ENCODE measurements around the gene MAPK4.

Gene MAPK4

DNA sequence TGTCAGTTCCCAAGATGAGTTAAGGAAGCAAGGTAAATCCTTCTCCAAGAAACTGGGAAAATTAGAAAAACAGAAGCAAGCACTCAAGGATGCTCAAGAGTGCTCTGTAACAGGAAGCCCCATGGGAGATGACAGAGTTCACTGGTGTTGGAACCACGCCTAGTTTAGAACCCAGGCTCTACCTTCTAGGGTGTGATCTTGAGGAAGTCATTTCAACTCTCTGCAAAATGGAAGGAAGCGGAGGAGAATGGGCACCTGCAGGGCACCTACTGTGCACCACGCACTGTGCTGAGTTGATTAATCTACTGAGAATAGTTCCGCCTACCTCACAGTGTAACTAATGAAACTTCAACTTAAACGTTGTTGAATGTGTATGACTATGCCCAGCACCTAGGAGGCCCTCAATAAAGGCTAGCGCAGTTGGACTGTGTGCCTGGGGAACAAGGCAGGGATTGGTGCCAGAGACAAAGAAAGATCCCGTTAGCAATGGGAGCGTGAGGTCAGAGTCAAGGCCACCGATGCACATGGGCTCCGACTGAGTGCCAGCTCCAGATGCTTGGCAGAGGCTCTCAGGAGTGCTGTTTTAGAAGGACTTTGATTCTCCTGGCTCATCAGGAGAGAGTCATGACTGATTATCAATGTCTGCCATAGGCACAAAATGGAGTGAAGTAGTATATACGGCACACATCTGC is 93.7 kb downstream of the MAPK4 start:
- no peak for DNase-seq (ENCODE audit: low spot score)

- no peak for DNase-seq (ENCODE audit: low spot score)
Observed at GRCh38 chr18:50654211-50654610, 94.3 kb downstream of the MAPK4 start.

- DNase-seq (ENCODE audit: low spot score): no peak
Observed at GRCh38 chr18:50654658-50655550, 95.0 kb downstream of the MAPK4 start.

GRCh38 chr18:50656396-50656795 is 96.5 kb downstream of the MAPK4 start:
- DNase-seq (ENCODE audit: low spot score): no peak

- DNase-seq (ENCODE audit: low spot score): no peak
Observed at GRCh38 chr18:50656841-50657470, 97.1 kb downstream of the MAPK4 start.

- no peak for DNase-seq (ENCODE audit: low spot score)
Observed at GRCh38 chr18:50658601-50659000, 98.7 kb downstream of the MAPK4 start.

DNA sequence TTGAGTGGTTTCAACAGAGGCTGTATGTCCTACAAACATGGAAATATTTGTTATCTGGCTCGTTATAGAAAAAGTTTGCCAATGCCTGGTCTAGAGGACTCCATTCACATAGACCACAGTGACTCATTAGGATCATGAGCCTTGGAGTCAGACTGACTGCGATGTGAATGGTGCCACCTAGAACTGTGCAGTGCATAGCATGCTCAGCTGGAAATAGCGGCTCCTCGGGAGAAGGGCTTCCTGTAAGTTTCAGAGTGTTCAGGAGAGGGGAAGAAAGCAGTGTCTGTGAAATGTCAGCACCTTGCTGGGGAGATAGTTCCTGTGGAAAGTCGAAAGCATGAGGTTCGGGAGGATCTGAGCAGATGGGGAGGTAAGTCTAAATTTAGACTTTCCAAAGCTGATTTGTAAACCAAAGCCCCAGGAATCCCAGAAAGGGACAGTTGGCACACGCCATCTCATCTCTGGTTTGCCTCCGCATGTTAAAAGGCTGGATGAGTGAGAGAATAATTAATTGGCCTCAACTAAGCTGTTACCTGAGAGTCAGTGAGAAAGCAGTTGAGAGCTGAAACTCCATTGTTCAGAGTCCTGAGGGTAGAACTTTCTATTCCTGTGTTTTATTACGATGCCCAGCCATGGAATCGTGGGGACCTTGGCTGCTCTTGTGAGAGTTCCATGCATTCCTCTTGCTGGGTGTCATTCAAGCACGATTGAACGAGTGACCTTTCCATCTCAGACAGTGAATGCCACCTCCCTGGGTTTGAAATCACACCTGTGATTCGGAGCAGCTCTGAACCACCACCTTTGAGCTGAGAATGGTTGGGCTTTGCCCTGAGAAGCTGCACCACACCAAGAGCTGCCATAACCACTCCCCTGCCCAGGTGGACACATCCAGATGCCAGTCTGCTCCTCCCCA is 99.5 kb downstream of the MAPK4 start:
- DNase-seq (ENCODE audit: low spot score): no peak

GRCh38 chr18:50661013-50661412 is 101.1 kb downstream of the MAPK4 start:
- no peak for DNase-seq (ENCODE audit: low spot score)

DNA sequence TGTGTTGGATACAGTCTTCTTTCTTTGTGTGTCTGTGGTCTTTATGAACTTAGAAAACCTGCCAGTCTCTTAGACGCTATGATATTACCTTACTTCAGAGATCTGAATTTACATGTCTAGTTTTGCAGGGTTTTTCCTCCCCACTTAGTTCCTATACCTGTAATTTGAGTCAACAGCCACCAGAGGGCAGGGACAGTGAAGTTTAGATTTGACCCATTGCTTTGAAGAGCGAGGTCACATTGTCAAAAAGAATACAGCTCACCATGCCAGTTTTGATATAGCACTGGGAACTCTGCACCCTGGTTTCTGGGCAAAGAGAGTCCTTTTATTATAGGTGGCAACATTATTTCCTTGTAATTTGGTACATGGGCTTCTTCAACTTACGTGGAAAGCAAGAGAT is 102.3 kb downstream of the MAPK4 start:
- DNase-seq (ENCODE audit: low spot score): peak; percentile 29

- peak; percentile 39 for DNase-seq (ENCODE audit: low spot score)
Observed at GRCh38 chr18:50662775-50663383, 103.0 kb downstream of the MAPK4 start.

DNA sequence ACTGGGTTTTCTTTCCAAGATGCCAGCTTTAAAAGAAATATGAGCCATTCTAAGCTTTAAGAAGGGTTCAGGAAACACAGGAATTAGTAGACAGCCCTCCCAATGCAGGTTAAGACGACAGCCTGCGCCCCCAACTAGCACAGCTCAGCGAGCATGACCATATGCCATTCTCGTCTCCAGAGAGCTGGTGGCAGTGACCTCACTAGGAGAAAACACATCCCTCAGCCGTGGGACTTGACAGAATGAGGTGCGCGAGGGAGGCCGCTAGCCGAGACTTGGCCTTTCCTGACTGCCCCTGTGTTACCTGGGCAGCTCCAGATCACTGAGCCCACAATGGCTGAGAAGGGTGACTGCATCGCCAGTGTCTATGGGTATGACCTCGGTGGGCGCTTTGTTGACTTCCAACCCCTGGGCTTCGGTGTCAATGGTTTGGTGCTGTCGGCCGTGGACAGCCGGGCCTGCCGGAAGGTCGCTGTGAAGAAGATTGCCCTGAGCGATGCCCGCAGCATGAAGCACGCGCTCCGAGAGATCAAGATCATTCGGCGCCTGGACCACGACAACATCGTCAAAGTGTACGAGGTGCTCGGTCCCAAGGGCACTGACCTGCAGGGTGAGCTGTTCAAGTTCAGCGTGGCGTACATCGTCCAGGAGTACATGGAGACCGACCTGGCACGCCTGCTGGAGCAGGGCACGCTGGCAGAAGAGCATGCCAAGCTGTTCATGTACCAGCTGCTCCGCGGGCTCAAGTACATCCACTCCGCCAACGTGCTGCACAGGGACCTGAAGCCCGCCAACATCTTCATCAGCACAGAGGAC is 103.9 kb downstream of the MAPK4 start:
- no peak for DNase-seq (ENCODE audit: low spot score)

GRCh38 chr18:50665015-50665414 is 105.1 kb downstream of the MAPK4 start:
- DNase-seq (ENCODE audit: low spot score): no peak

GRCh38 chr18:50665519-50665918 is 105.6 kb downstream of the MAPK4 start:
- no peak for DNase-seq (ENCODE audit: low spot score)

DNA sequence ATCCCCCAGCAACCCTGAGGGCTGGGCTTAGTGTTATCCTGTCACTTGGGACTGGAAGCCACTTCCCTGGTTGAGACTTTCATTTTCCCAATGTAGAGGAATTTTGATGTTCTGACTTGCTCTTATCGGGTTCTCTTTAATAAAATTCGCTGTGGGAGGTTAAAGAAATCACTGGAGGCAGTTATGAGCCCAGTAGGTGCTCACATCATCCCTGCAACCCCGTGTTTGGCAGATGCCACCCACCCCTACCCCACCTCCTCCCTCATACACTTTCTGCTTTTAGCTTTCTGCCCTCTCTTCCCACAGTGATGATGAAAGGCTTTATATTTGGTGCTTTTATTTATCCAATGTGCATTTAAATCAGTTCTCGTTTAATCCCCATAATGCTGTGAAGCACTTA is 106.6 kb downstream of the MAPK4 start:
- no peak for DNase-seq (ENCODE audit: low spot score)

GRCh38 chr18:50671376-50671775 is 111.5 kb downstream of the MAPK4 start:
- no peak for DNase-seq (ENCODE audit: low spot score)

DNA sequence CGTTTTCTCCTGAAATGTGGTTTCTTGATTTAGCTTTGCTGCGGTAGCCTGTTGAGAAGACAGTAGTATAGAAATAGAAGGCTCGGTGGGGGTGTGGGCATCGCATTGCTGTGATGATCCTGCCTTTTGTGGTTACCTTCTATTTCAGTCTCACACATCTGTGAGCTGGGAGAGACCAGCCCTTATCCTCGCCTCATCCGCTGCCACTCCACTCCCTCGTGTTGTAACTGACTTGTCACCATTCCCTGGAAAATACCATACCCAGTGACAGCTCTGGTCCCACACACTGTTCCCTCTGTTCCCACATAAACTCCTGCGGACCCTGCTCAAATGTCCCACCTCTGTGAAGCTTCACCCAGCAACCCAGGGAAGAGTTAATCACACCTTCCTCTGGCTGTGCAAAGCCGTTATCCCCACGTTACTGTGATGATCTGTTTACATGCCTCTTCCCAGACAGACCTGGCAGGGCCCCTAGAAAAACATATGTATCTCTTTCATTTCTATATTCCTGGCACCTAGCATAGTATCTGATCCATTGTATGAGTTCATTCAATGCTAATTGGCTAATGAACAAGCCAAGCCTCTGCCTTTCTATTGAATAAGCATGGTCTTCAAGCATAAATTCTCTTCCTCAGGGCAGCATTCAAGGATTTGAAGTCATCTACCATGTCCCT is 114.6 kb downstream of the MAPK4 start:
- no peak for DNase-seq (ENCODE audit: low spot score)

DNA sequence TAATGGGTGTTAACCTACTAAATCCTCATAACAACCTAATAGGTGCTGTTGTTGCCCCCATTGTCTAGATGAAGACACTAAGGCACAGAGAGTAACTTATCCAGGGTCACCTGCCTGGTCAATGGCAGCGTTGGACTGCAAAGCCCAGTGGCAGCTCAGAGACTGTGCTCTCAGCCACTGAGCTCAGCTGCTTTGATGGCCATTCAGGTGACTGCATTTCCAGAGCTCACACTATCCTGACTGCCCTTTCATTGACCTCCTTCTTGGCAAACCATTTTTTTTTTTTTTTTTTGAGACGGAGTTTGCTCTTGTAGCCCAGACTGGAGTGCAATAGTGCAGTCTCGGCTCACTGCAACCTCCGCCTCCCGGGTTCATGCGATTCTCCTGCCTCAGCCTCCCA is 115.2 kb downstream of the MAPK4 start:
- DNase-seq (ENCODE audit: low spot score): no peak

GRCh38 chr18:50678651-50679050 is 118.8 kb downstream of the MAPK4 start:
- DNase-seq (ENCODE audit: low spot score): no peak

DNA sequence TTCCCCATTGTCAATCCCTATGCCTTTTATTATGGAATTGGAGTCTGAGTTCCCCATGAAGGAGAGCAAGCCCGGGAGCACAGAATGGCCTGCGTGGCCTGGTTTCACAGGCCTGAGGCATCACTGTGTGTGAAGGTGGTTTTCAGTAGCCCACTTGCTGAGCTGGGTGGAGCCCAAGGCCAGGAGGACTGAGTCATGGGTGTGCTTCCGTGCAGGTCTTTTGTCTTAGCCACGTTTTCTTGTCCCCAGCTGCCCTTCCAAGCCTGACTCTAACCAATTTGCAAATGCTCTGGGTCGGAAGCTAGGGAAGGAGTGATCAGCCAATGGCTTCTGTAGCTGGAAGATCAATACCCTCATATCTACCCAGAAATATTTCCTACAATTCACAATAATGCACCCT is 119.2 kb downstream of the MAPK4 start:
- DNase-seq (ENCODE audit: low spot score): no peak

GRCh38 chr18:50679656-50680055 is 119.8 kb downstream of the MAPK4 start:
- DNase-seq (ENCODE audit: low spot score): no peak
